ENCODE data around the gene SELENOM.

SELENOM gene

DNA sequence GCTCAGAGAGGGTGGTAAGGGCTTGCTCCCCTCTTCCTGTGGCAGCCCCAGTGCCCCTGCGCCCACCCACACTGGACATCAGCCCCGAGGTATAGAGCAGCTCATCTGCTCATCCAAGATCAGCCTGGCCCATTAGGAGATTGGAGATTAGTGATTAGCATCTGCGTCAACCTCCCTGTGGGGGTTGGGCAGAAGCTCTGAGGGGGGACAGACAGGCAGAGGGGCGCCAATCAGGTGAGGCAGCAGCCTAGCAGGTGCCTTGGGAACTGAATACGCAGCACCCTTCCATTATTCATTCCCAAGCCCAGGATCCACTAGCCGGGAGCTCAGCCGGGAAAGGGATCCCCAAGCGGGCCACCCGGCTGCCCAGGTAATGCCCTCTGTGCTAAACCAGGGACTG, 15.2 kb downstream of the SELENOM start:
- in situ Hi-C loops (cut with MboI; ENCODE audit: low sequenced_read_pairs) = no loop called here

- in situ Hi-C loops (cut with MboI; ENCODE audit: low sequenced_read_pairs) = no loop called here
Measured at GRCh38 chr22:31091106-31091975, 16.0 kb downstream of the SELENOM start.

- in situ Hi-C loops (cut with MboI; ENCODE audit: low sequenced_read_pairs) = no loop called here
Measured at GRCh38 chr22:31090217-31091085, 16.9 kb downstream of the SELENOM start.

DNA sequence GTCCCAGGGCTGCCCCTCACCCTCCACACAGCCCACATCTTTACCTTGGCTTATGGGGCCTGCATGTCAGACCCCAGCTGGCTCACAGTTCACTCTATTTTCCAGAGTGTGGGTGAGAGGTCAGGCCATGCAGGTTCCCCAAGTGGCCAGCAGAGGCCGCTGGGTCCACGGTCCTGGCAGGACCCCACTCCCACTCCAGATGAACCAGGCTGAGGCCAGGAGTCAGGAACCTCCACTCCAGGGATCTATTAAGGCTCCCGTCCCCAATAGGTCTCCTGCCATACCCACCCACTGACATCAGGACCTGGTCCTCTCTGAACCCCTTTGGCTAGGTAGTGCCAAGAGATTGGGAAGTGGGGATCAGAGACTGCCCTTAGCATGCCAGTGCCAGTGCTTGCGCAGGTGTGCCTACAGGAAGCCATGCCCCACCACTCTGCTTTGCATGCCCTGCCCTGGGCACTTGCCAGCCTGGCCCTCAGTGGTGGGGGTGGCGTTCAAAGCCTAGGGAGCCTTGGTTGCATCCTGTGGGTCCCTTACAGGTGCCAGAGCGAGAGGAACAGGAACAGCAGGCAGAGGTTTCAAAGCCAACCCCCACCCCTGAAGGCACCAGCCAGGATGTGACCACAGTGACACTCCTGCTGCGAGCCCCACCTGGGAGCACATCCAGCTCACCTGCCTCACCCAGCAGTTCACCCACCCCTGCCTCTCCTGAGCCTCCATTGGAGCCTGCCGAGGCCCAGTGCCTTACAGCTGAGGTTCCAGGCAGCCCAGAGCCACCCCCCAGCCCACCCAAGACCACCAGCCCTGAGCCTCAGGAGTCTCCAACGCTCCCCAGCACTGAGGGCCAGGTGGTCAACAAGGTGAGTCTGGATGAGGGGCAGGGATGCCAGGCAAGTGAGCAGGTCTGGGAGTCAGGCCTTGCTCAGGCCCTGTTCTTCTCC, 17.9 kb downstream of the SELENOM start:
- in situ Hi-C loops (cut with MboI; ENCODE audit: low sequenced_read_pairs) = no loop called here

GRCh38 chr22:31088233-31088986, 19.0 kb downstream of the SELENOM start:
- in situ Hi-C loops (cut with MboI; ENCODE audit: low sequenced_read_pairs) = no loop called here

DNA sequence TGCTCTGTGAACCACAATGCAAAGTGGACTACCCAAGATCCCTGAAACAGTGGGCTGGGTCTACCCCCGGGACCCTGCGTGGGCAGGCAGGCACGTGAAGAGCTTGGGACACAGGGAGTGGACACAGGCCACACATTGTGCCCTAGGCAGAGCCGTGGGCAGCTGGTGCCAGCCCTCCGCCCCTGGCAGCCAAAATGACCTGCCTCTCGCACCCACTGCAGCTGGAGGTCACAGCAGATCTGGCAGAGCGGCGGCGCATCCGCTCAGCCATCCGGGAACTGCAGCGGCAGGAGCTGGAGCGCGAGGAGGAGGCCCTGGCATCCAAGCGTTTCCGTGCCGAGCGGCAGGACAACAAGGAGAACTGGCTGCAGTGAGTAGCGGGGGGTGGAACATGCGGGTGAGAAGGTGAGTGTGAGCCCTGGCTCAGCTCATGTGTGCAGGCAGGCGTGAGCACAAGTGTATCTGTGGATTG, 19.6 kb downstream of the SELENOM start:
- in situ Hi-C loops (cut with MboI; ENCODE audit: low sequenced_read_pairs) = no loop called here

DNA sequence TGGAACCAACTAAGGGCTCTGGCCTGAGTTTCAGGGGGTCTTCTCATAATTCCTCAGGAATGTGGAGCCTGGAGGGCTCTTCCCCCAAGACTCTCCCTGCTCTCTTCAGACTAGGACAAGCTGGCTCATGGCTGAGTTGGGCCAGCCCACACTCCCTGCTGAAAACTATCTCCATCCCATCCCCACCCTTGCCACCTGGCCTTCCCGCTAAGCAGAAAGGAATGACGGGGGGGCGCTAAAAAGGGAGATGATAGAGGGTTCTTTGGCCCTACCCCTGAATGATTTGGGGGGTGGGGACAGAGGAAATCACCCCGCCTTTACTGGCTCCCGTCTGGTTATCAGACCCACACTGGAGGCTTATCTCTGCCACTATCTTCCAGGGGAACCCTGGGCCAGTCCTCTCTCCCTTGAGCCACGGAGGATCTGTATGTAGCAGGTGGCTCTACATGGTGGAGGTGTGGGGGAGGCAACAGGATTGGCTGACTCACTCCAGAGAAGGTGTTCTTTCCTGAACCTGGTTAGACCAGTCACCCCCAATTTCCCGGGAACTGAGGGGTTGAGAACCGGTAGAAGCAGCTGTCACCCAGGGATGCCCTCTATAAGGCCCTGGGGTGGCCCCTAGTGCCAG, 20.6 kb downstream of the SELENOM start:
- in situ Hi-C loops (cut with MboI; ENCODE audit: low sequenced_read_pairs) = no loop called here

- in situ Hi-C loops (cut with MboI; ENCODE audit: low sequenced_read_pairs) = no loop called here
Measured at GRCh38 chr22:31085928-31086327, 21.4 kb downstream of the SELENOM start.

DNA sequence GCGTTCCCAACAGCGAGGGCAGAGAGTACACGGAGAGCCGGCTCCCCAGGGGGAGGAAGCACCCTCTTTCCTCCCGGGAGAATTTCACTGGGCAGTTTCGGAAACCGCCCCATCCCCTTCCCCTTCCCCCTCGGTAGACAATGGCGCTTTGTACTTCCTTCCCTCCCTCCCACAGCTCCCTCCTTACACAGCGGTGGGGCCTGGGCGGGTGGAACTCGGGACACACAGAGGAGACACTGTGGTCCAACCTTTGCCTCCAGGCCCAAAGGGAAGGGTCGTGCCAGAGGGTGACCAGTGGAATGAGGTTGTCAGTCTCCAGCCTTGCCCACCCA, 21.9 kb downstream of the SELENOM start:
- in situ Hi-C loops (cut with MboI; ENCODE audit: low sequenced_read_pairs) = no loop called here

DNA sequence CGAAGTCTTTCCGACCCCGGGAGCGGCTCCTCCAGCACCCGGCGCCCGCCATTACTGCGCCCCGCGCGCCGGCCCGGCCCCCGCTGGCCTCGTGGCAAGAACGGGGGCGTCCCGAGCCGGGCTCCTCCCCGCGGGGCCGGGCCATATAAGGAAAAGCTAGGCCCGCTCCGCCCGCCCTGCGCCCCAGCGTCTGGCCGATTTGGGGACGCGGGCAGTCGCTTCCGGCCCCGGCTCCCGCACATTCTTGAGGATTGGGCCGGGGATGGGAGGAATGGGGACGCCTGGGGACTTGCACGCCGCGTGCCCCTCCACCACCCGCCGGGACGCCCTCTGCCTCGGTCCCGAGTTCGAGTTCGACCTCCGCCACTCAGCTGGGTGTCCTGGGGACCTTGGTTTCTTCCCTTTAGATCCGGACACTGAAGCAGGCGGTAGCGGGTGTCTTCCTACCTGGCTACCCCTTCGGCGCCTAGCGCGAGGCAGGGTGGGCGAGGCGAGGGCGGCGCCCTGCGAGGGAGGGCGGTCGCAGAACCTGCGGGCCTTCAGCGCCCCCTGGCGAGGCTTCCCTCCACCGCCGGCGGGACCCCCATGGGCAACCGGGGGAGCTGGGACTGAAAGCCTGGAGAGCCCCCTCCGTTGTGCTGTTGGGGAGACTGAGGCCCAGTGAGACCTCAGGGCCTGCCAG, 22.4 kb downstream of the SELENOM start:
- in situ Hi-C loops (cut with MboI; ENCODE audit: low sequenced_read_pairs) = no loop called here

DNA sequence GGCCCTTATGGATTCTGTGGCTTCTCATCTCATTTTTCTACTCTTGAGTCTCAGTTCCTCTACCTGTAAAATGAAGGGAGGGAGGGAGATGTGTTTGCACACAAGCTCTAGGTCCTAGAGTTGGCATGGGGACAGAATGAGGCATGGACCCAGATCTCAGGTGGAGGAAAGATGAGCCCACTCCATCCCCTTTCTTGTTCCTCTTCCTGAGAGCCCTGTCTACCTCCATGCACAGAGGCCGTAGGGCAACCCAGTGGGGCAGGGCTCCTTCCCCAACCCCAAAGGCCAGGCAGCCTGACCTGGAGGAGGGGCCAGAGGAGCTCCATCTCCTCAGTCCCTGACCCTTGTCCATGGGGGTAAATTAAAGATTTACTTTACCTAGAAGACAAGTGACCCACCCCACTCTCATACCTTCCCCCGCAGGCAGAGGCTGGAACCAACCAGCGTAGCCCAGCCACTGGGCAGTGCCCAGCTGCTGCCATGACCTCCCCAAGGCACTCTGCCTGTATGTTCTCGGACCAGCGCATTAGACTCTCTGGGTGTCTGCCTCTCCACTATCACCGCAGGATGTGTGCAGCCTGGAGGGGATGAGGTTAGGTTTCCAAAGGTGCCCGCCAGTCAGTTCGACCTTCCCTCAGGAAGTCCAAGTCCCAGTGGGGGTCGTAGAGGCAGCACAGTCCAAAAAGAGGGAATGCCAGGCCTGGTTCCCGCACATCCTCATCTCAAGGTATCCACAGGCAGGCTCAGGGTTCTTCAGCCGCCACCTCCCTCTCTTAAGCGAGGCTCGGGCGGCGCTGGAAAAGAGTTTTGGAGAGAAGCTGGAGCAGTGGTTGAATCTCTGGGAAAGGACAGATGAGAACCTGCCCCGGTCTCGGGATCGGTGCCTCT, 23.2 kb downstream of the SELENOM start:
- in situ Hi-C loops (cut with MboI; ENCODE audit: low sequenced_read_pairs) = no loop called here

DNA sequence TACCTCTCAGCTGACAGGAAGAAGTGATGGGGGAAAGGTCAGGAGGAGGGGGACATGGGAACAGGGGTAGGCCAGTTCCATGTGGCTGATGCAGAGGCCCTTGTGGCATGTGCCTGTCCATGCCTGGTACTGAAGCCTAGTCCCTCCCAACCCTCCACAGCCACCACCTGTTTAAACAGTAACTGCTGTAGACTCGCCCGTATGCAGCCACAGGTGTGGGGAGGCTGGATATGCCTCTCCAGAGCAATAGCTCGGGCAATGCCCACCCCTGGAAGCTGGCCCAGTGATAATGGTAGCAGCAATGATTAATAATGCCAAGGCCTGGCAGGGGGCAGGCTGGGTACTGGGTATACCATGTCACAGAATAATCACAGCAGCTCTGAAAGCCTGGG, 24.0 kb downstream of the SELENOM start:
- in situ Hi-C loops (cut with MboI; ENCODE audit: low sequenced_read_pairs) = no loop called here

DNA sequence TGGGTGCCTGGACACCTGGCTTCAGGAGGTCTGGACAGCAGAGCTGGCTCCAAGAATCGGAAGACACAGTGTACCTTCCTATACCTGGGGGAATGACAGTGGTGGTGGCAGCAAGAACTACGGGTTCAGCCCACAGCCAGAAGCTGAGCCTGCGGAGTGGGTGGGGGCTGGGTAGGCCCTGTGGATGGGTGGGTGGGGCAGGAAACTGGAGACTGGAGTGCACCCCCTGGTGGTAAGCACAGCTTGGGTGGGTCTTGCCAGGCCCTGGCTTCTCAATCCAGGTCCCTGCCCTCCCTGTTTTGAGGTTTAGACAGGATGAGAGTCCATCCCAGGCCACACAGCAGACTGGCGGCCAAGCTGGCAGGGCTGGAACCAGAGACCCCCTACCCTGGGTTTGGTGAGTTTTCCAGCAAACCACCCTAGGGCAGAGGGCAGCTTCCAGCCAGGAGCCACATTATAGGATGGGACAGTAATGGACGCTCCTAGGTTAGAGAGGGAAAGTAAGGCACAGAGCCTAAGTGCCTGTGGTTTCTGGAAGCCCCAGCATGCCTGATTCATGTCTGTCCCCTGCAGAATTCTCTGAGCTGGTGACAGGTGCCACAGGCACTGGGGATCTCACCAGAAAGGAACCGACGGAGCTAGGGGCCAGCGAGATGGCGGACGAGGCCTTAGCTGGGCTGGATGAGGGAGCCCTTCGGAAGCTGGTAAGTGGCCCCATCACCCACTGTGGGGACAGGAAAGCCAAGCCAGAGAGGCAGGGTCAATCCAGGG, 24.6 kb downstream of the SELENOM start:
- in situ Hi-C loops (cut with MboI; ENCODE audit: low sequenced_read_pairs) = no loop called here

GRCh38 chr22:31081963-31082605, 25.3 kb downstream of the SELENOM start:
- in situ Hi-C loops (cut with MboI; ENCODE audit: low sequenced_read_pairs) = no loop called here

DNA sequence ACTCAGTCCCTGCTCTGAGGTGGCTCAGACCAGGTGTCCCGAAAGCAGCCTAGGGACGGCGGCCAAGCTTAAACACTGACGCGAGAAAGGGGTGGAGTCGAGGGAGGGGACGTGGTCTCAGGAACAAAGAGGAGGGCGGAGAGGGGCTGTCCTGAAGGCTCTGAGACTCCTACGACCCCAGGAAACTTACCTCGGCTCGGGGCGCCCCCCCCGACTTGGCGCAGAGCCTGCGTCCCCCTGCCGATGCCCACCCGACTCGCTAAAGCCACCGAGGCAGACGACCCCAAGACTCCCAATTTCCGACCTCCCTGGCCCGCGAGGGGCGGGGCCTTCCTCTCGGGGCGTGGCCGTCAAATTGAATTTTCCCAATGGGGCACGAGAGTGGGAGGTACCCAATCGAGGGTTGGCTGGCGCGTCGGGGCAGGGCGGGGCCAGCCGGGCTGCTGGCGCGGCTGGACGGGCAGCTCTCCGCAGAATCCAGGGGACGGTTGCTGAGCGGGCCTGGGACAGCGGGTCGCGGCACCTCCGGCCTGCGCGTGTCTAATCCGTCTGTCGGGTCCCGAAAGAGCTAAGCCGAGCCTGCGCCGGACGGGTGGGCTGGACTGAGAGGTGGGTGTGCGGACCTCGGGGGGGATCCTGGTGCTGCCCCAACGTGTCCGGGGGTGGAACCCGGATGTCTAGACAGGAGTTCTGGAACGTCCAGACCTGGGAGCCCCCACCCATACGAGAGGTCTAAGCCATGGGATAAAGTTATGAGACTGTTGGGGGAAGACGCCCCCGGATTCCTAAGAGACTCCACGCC, 26.3 kb downstream of the SELENOM start, which contains the start of gene SMTN:
Gene SMTN (plus strand): TSS at position 471 of the 802 bp plus-strand sequence. CDS start 1,941 bp downstream, outside the sequence.
- in situ Hi-C loops (cut with MboI; ENCODE audit: low sequenced_read_pairs) = no loop called here

Measured in HL-60/S4 treated with phorbol 12-myristate 13-acetate at 8.2 ng/mL for 4 days and 3 days (cell line).